CD8-positive, alpha-beta memory T cell (primary cell): ENCODE results near the gene TTC17. TPM values are rescaled to one million over a fixed set of nuclear protein-coding genes. Genes with fewer than 3 reads are reported as not detected.
"Not testable (repeated sequence)": the region's sequence is repeated elsewhere in the genome, so short reads cannot be mapped to it uniquely, and the experiment has no call there.

Source experiments
- CTCF ChIA-PET: fragments of 350-600 bp; sonication (Branson Sonifier 250); formaldehyde crosslinking; loops from one replicate; lab custom pipeline; 2021; ENCODE audit warnings: antibody characterized with exemption; lab: Charles Lee
- POLR2A ChIA-PET: fragments of 350-600 bp; sonication (Branson Sonifier 250); formaldehyde crosslinking; loops from one replicate; lab custom pipeline; 2021; ENCODE audit warnings: antibody characterized with exemption; lab: Charles Lee
- DNase-seq, 5 donors: peaks; one replicate each; pipeline versions ENCODE4 v3.0.0 to v3.0.0-alpha.2; 2020 to 2022; ENCODE audit warnings: mixed read lengths in 1 of 5
- H3K27ac ChIP-seq: one replicate; pipeline ENCODE4 v1.7.0; 2013; ENCODE audit warnings: low read depth, mild to moderate bottlenecking, low read length, moderate library complexity
- H3K27me3 ChIP-seq: 2 replicates; pipeline ENCODE4 v1.7.0; 2013; ENCODE audit warnings: low read length, mild to moderate bottlenecking; ENCODE audit not compliant: insufficient read depth, poor library complexity, severe bottlenecking
- H3K36me3 ChIP-seq: 2 replicates; pipeline ENCODE4 v1.7.0; 2013; ENCODE audit warnings: mild to moderate bottlenecking, low read length, moderate library complexity; ENCODE audit not compliant: insufficient read depth
- H3K4me1 ChIP-seq: 2 replicates; pipeline ENCODE4 v1.7.0; 2013; ENCODE audit warnings: mild to moderate bottlenecking, low read length, moderate library complexity; ENCODE audit not compliant: insufficient read depth
- H3K4me3 ChIP-seq: 2 replicates; pipeline ENCODE4 v1.7.0; 2013; ENCODE audit warnings: mild to moderate bottlenecking, low read length
- H3K9me3 ChIP-seq: 2 replicates; pipeline ENCODE4 v1.7.0; 2013; ENCODE audit warnings: mild to moderate bottlenecking, low read length
- H3K27ac Mint-ChIP-seq, 8 donors: one replicate each; pipeline ENCODE4 v1.8.0; 2020 to 2021; ENCODE audit warnings: mixed read lengths in 8 of 8, mild to moderate bottlenecking in 6 of 8, inconsistent platforms in 3 of 8, moderate library complexity in 3 of 8
- H3K27me3 Mint-ChIP-seq, 2 donors: one replicate each; pipeline ENCODE4 v1.8.0; 2020 to 2021; ENCODE audit warnings: mixed read lengths in 2 of 2, mild to moderate bottlenecking in 1 of 2, moderate library complexity in 1 of 2
- H3K36me3 Mint-ChIP-seq, 3 donors: one replicate each; pipeline ENCODE4 v1.8.0; 2020 to 2021; ENCODE audit warnings: mixed read lengths in 3 of 3, inconsistent platforms in 1 of 3, mild to moderate bottlenecking in 1 of 3
- H3K4me1 Mint-ChIP-seq, 3 donors: one replicate each; pipeline ENCODE4 v1.8.0; 2020 to 2021; ENCODE audit warnings: mixed read lengths in 3 of 3, inconsistent platforms in 1 of 3, mild to moderate bottlenecking in 1 of 3
- H3K4me3 Mint-ChIP-seq, 7 donors: one replicate each; pipeline ENCODE4 v1.8.0; 2020 to 2021; ENCODE audit warnings: mixed read lengths in 7 of 7, mild to moderate bottlenecking in 6 of 7, moderate library complexity in 4 of 7, inconsistent platforms in 2 of 7
- H3K9me3 Mint-ChIP-seq, 5 donors: one replicate each; pipeline ENCODE4 v1.8.0; 2020 to 2022; ENCODE audit warnings: mixed read lengths in 5 of 5, mild to moderate bottlenecking in 3 of 5, moderate library complexity in 2 of 5, inconsistent platforms in 1 of 5
- polyA plus RNA-seq: library from polyadenylated mRNA; unstranded; fragments of 300-500 nt; fragmentation: Illumina TruSeq; gene quantifications from one replicate; pipeline ENCODE4 v1.2.3, GENCODE V29; 2021
- total RNA-seq, 2 experiments: library from RNA; stranded (reverse); gene quantifications; one replicate each; pipeline ENCODE4 v1.2.3, GENCODE V29; 2021

Gene TTC17
- total and polyA plus RNA-seq, 3 experiments from 2014 or later = 33.2 to 61.8 (median 39.4) TPM

DNA sequence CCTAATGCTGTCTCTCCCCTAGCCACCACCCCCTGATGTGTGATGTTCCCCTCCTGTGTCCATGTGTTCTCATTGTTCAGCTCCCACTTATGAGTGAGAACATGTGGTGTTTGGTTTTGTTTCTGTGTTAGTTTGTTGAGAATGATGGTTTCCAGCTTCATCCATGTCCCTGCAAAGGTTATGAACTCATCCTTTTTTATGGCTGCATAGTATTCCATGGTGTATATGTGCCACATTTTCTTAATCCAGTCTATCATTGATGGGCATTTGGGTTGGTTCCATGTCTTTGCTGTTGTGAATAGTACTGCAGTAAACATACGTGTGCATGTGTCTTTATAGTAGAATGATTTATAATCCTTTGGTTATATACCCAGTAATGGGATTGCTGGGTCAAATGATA is 72.2 kb downstream of the TTC17 start:
- H3K4me3 ChIP-seq, H3K27ac Mint-ChIP-seq, DNase-seq, POLR2A ChIA-PET, H3K27me3 ChIP-seq, H3K27ac ChIP-seq, H3K4me1 ChIP-seq, H3K36me3 ChIP-seq, CTCF ChIA-PET, H3K27me3 Mint-ChIP-seq, H3K9me3 ChIP-seq, H3K9me3 Mint-ChIP-seq, H3K4me1 Mint-ChIP-seq, H3K4me3 Mint-ChIP-seq: not testable (repeated sequence)
- peaks cover 0 to 62% (median 26%) of the 10 kb centered on the region in 3 donors for H3K36me3 Mint-ChIP-seq

- Histone ChIP-seq H3K4me1 (no peaks in the 10 kb centered on the region), H3K9me3 (no peaks in the 10 kb centered on the region), H3K27ac (no peak overlapping the region), H3K27me3 (no peaks in the 10 kb centered on the region), H3K4me3 (no peak overlapping the region), H3K36me3 (peaks cover 10% of the 10 kb centered on the region)
- peaks cover 4 to 78% (median 47%) of the 10 kb centered on the region in 3 donors for H3K36me3 Mint-ChIP-seq
- H3K27me3 Mint-ChIP-seq = no peaks in the 10 kb centered on the region
- H3K4me3 Mint-ChIP-seq = no peak overlapping the region
- H3K9me3 Mint-ChIP-seq = no peaks in the 10 kb centered on the region
- ChIA-PET CTCF (no interaction called here), POLR2A (no interaction called here)
- no peak overlapping the region for H3K27ac Mint-ChIP-seq
- H3K4me1 Mint-ChIP-seq = no peaks in the 10 kb centered on the region
- DNase-seq = no peak
Observed at GRCh38 chr11:43434893-43435292, 76.2 kb downstream of the TTC17 start.

DNA sequence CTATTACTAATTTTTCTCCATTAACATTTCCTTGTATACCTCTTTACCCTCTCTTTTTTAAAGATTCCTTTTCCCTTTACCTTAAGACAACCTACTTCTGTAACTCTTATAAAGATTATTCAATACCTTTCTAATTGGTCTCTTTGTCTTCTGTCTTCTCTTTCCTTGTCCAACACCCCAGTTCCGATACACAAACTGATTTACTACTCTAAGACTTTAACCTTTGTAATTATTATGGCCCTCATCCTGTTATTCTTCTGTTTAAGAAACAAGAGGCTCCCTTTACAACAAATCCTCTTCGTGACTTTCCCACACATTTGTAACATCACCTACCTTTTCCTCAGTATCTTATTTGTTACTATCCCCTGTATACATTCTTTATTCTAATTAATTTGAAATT is 81.8 kb downstream of the TTC17 start:
- no peaks in the 10 kb centered on the region for H3K9me3 Mint-ChIP-seq
- no peak overlapping the region for H3K4me3 Mint-ChIP-seq
- no peak for DNase-seq
- H3K4me1 Mint-ChIP-seq = no peaks in the 10 kb centered on the region
- H3K4me3 ChIP-seq = no peak overlapping the region
- CTCF ChIA-PET = no interaction called here
- H3K36me3 Mint-ChIP-seq = peaks cover 4 to 86% (median 58%) of the 10 kb centered on the region in 3 donors
- peaks cover 45% of the 10 kb centered on the region for H3K36me3 ChIP-seq
- no peaks in the 10 kb centered on the region for H3K9me3 ChIP-seq
- no peaks in the 10 kb centered on the region for H3K27me3 Mint-ChIP-seq
- no peak overlapping the region for H3K27ac ChIP-seq
- no peaks in the 10 kb centered on the region for H3K4me1 ChIP-seq
- POLR2A ChIA-PET = no interaction called here
- H3K27ac Mint-ChIP-seq = no peak overlapping the region
- no peaks in the 10 kb centered on the region for H3K27me3 ChIP-seq

DNA sequence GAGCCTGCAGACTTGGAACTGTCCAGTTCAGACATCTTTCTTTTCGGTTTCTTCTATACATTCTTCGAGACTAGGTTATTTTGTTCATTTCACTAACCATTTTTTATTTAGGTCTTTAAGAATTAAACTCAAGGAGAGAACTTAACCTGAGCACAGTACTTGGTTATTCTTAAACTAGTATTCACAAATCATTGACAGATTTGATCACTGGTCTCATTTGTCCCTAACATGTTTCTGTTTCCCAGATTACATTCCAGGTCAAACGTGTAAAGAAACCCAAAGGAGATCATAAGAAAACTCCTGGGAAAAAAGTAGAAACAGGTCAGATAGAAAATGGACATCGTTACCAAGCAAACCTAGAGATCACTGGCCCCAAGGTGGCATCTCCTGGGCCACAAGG is 85.1 kb downstream of the TTC17 start:
- Histone ChIP-seq H3K36me3 (peaks cover 65% of the 10 kb centered on the region), H3K27ac (no peak overlapping the region), H3K4me3 (no peak overlapping the region), H3K27me3 (no peaks in the 10 kb centered on the region), H3K4me1 (no peaks in the 10 kb centered on the region), H3K9me3 (no peaks in the 10 kb centered on the region)
- no peak for DNase-seq
- POLR2A ChIA-PET = no interaction called here
- H3K9me3 Mint-ChIP-seq = no peaks in the 10 kb centered on the region
- CTCF ChIA-PET = no interaction called here
- no peak overlapping the region for H3K4me3 Mint-ChIP-seq
- H3K27ac Mint-ChIP-seq = no peak overlapping the region
- no peaks in the 10 kb centered on the region for H3K27me3 Mint-ChIP-seq
- H3K4me1 Mint-ChIP-seq = no peaks in the 10 kb centered on the region
- peaks cover 17 to 86% (median 60%) of the 10 kb centered on the region in 3 donors for H3K36me3 Mint-ChIP-seq

GRCh38 chr11:43447151-43447550 is 88.4 kb downstream of the TTC17 start:
- DNase-seq = no peak

GRCh38 chr11:43458486-43458885 is 99.8 kb downstream of the TTC17 start:
- H3K27me3 ChIP-seq = no peaks in the 10 kb centered on the region
- Mint-ChIP-seq H3K36me3 (peaks cover 55 to 85% (median 73%) of the 10 kb centered on the region in 3 donors), H3K27me3 (no peaks in the 10 kb centered on the region), H3K27ac (peak overlapping the region in 2 of 8 donors; percentile 27 to 42), H3K9me3 (peaks cover 0 to 8% (median 5%) of the 10 kb centered on the region in 5 donors), H3K4me3 (no peak overlapping the region), H3K4me1 (no peaks in the 10 kb centered on the region)
- no peaks in the 10 kb centered on the region for H3K9me3 ChIP-seq
- CTCF ChIA-PET = no interaction called here
- no peak overlapping the region for H3K27ac ChIP-seq
- POLR2A ChIA-PET = no interaction called here
- no peak overlapping the region for H3K4me3 ChIP-seq
- no peaks in the 10 kb centered on the region for H3K4me1 ChIP-seq
- H3K36me3 ChIP-seq = peaks cover 23% of the 10 kb centered on the region
- DNase-seq = no peak

More at GRCh38 chr11:43447151-43447550, 88.4 kb downstream of the TTC17 start:
- Histone ChIP-seq H3K4me3 (no peak overlapping the region), H3K4me1 (no peaks in the 10 kb centered on the region), H3K9me3 (no peaks in the 10 kb centered on the region), H3K27ac (no peak overlapping the region), H3K36me3 (peaks cover 77% of the 10 kb centered on the region), H3K27me3 (no peaks in the 10 kb centered on the region)
- ChIA-PET POLR2A (no interaction called here), CTCF (no interaction called here)
- Mint-ChIP-seq H3K4me1 (no peaks in the 10 kb centered on the region), H3K4me3 (no peak overlapping the region), H3K27ac (peak overlapping the region in 2 of 8 donors; percentile 39 to 43), H3K27me3 (no peaks in the 10 kb centered on the region), H3K9me3 (no peaks in the 10 kb centered on the region), H3K36me3 (peaks cover 47 to 88% (median 66%) of the 10 kb centered on the region in 3 donors)

DNA sequence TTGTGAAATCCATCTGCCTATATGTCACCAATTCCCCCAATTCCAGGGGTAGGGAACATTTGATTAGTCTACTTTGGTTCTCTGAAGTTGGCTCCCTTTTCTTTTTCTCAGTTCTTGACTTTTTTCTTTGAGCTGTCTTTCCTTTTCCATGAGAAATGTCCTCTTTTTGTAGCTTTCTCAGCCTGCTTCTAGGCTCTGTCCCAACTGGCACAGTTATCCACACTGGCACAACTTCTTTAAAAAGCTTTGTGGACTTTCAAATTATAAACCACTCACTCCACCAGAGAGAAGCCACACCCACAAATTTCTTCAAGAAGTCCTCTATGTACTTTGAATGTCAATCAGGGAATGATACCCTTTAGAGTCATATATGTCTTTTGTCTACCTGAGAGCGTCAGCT is 100.5 kb downstream of the TTC17 start:
- Mint-ChIP-seq H3K27ac (no peak overlapping the region), H3K4me3 (no peak overlapping the region), H3K9me3 (peaks cover 0 to 12% (median 9%) of the 10 kb centered on the region in 5 donors), H3K27me3 (no peaks in the 10 kb centered on the region), H3K36me3 (peaks cover 56 to 83% (median 76%) of the 10 kb centered on the region in 3 donors), H3K4me1 (no peaks in the 10 kb centered on the region)
- Histone ChIP-seq H3K9me3 (no peaks in the 10 kb centered on the region), H3K36me3 (peaks cover 23% of the 10 kb centered on the region), H3K27ac (no peak overlapping the region), H3K4me1 (no peaks in the 10 kb centered on the region), H3K4me3 (no peak overlapping the region), H3K27me3 (no peaks in the 10 kb centered on the region)
- DNase-seq = no peak
- POLR2A ChIA-PET = no interaction called here
- CTCF ChIA-PET = no interaction called here

DNA sequence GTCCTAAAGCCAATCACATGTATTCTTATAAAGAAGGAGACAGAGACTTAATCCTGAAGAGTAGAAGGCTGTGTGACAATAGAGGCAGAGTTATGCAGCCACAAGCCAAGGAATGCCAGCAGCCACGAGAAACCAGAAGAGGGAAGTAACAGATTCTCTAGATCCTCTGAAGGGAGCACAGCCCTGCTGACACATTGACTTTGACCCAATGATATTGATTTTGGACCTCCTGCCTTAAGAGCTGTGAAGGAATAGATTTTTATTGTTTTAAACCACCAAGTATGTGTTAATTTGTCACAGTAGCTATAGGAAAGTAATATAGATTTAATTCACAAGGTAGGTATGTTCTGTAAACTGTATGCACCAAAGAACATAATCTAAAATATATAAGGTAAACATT is 103.6 kb downstream of the TTC17 start:
- no peak overlapping the region for H3K27ac Mint-ChIP-seq
- H3K4me3 Mint-ChIP-seq = no peak overlapping the region
- H3K9me3 Mint-ChIP-seq = peaks cover 23 to 38% (median 30%) of the 10 kb centered on the region in 5 donors
- POLR2A ChIA-PET = no interaction called here
- peaks cover 23% of the 10 kb centered on the region for H3K36me3 ChIP-seq
- DNase-seq = no peak
- H3K4me3 ChIP-seq = no peak overlapping the region
- H3K36me3 Mint-ChIP-seq = peaks cover 60 to 85% (median 82%) of the 10 kb centered on the region in 3 donors
- no peaks in the 10 kb centered on the region for H3K4me1 ChIP-seq
- CTCF ChIA-PET = no interaction called here
- no peaks in the 10 kb centered on the region for H3K27me3 Mint-ChIP-seq
- no peaks in the 10 kb centered on the region for H3K27me3 ChIP-seq
- no peaks in the 10 kb centered on the region for H3K4me1 Mint-ChIP-seq
- H3K27ac ChIP-seq = no peak overlapping the region
- H3K9me3 ChIP-seq = peaks cover 3% of the 10 kb centered on the region
